Adrenal gland (tissue), 5 donors: ENCODE results near the gene AMZ2.
"Not testable (repeated sequence)": the region's sequence is repeated elsewhere in the genome, so short reads cannot be mapped to it uniquely, and the experiment has no call there.

Experiments
- POLR2A ChIP-seq, 2 donors: fragments of 450-650 bp; IDR thresholded peaks; one replicate each; pipeline ENCODE4 v1.6.1; 2017; ENCODE audit warnings: antibody characterized with exemption in 2 of 2, mild to moderate bottlenecking in 2 of 2, moderate library complexity in 1 of 2
- TF ChIP-seq, protein P1 (sequence below), 6 experiments: fragments of 450-650 bp in 4 of 6; fragments of 200-600 bp in 2 of 6; sonication (generic) in 1 of 6; IDR thresholded peaks; 1 replicate in 5 of 6; 2 replicates in 1 of 6; pipeline versions ENCODE4 v1.5.1 to v1.8.0; 2016 to 2021; ENCODE audit warnings: antibody characterized with exemption in 6 of 6, mild to moderate bottlenecking in 2 of 6, moderate library complexity in 1 of 6
- donor health status: DM: no; HTN: no; CAD: no.

DNA sequence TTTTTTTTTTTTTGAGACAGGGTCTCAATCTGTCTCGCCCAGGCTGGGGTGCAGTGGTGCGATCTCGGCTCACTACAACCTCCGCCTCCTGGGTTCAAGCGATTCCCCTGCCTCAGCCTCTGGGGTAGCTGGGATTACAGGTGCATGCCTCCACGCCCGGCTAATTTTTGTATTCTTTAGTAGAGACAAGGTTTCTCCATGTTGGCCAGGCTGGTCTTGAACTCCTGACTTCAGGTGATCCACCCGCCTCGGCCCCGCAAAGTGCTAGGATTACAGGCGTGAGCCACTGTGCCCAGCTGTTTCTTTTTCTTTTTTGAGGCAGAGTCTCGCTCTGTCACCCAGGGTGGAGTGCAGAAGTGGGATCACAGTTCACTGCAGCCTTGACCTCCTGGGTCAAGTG, 27.1 kb upstream of the AMZ2 start:
- not testable (repeated sequence) for TF ChIP-seq POLR2A (IDR thresholded peaks at IDR 0.05)
- TF ChIP-seq, protein P1, sequence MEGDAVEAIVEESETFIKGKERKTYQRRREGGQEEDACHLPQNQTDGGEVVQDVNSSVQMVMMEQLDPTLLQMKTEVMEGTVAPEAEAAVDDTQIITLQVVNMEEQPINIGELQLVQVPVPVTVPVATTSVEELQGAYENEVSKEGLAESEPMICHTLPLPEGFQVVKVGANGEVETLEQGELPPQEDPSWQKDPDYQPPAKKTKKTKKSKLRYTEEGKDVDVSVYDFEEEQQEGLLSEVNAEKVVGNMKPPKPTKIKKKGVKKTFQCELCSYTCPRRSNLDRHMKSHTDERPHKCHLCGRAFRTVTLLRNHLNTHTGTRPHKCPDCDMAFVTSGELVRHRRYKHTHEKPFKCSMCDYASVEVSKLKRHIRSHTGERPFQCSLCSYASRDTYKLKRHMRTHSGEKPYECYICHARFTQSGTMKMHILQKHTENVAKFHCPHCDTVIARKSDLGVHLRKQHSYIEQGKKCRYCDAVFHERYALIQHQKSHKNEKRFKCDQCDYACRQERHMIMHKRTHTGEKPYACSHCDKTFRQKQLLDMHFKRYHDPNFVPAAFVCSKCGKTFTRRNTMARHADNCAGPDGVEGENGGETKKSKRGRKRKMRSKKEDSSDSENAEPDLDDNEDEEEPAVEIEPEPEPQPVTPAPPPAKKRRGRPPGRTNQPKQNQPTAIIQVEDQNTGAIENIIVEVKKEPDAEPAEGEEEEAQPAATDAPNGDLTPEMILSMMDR (IDR thresholded peaks at IDR 0.05) = not testable (repeated sequence)
